ENCODE results near the gene NUB1.
A peak's percentile ranks its signal among the peaks of the same experiment; 100 is the strongest.
"Not testable (repeated sequence)": the region's sequence is repeated elsewhere in the genome, so short reads cannot be mapped to it uniquely, and the experiment has no call there.

Gene NUB1

DNA sequence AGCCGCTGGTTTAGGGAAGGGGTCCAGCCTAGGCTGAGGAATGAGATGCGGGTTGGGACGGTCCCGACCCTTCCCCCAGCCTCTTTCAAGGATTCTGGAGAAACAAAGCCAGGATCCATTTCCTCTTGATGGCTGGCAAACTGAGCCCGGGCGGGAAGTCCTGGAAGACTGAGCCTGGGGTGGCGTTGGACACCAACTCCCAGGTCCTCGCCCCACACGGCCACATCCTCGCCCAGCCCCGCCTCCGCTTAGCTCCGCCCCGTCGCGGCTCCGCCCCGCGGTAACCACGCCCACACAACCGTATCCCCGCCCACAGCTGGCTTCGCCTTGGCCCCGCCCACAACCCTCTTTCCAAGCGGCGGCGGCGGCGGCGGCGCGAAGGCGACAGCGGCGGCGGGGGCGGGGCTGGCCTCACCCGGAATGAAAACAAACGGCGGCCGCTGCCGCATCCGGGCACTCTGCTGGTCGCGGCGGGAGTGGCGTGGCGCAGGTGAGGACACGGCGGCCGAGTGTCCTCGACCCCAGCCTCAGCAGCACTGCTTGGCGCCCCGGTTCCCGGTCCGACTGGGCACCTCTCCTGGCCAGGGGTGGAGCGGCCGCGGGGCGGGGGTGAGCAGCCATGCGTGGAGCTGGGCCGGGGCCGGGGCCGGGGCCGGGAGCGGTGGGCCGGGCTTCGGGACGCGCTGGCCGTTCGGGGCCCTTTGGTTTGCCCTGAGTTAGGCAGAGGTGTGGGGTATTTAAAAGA is at the start of gene NUB1:
TSS of gene NUB1 (plus strand) at position 456 of the 745 bp plus-strand sequence. CDS start 3,538 bp downstream, outside the sequence.
- peak; percentile 91 for DNase-seq

DNA sequence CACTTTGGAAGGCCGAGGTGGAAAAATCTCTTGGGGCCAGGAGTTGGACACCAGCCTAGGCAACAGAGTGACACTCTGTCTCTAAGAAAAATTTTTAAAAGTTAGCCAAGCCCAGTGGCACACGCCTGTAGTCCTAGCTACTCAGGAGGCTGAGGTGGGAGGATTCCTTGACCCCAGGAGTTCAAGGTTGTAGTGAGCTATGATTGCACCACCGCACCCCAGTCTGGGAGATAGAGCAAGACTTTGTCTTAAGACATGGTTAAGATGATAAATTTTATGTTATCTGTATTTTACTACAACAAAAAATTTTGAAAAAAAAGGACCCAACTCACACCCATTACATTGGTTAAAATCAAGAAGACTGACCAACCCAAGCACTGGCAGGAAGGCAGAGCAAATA is 48.8 kb upstream of the NUB1 start:
- no peak for DNase-seq

- no peak for DNase-seq
These were observed 45.2 kb upstream of the NUB1 start for GRCh38 chr7:151296202-151296992.

DNA sequence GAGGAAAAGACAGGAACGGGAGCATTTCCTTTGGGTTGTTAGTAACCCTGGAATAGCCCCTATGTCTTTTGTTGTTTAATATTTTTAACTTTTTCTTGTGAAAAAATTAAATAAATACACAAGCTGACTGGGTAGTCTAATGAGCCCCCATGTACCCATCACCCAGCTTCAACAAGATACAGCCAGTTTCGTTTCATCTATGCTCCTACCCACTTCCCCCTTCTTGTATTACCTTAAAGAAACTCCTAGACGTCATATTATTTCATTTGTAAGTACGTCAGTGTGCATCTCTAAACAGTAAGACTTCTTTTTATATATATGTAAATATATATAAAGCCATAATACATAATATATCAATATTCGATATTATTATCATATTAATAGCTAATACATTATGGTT is 42.8 kb upstream of the NUB1 start:
- DNase-seq, result no peak

- DNase-seq, result no peak
These were observed 42.1 kb upstream of the NUB1 start for GRCh38 chr7:151299530-151299929.

GRCh38 chr7:151299940-151300645 is 41.5 kb upstream of the NUB1 start:
- DNase-seq, result no peak

- DNase-seq, result no peak
These were observed 39.8 kb upstream of the NUB1 start for GRCh38 chr7:151301471-151302462.

DNA sequence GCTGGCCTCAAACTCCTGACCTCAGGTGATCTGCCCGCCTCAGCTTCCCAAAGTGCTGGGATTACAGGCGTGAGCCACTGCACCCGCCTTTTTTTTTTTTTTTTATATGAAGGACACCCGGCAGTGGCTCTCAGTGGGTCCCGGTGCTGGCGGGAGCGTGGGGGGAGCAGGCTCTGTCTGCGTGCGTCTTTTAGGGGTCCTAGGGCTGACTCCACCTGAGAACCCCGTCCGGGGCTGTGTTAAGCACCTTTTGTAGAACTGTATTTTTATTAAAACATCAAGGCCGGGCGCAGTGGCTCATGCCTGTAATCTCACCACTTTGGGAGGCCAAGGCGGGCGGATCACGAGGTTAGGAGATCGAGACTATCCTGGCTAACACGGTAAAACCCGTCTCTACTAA is 37.4 kb upstream of the NUB1 start:
- not testable (repeated sequence) for DNase-seq

DNA sequence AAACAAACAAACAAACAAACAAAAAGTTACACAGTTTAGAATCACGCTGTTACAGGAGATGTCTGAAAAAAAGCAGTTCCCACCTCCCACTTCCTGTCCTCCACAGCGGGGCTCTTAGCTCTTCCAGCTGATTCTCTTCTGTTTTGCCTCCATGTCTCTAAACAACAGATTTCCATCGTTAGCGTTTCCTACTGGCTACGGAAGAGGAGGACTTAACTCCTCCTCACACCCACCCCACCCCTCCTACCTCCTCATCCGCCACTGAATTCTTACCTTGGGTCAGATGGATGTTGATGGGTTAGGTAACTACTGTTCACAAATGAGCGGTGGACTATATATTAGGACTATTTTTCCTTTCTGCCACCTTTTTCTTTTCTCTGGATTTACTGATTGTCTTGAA is 36.8 kb upstream of the NUB1 start:
- DNase-seq, result no peak

DNA sequence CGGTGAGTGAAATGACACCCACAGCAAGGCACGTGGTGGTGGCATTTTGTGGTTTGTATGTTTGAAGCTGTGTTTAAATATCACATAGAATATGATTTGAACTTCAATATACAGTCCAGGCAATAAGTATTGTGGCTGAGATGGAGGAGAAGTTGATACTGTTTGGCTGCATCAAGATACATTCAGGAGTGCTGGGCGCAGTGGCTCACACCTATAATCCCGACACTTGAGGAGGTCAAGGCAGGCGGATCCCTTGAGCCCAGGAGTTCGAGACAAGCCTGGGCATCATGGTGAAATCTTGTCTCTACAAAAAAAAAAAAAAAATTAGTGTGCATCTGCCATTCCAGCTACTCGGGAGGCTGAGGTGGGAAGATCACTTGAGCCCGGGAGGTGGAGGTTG is 35.2 kb upstream of the NUB1 start:
- DNase-seq, result no peak

DNA sequence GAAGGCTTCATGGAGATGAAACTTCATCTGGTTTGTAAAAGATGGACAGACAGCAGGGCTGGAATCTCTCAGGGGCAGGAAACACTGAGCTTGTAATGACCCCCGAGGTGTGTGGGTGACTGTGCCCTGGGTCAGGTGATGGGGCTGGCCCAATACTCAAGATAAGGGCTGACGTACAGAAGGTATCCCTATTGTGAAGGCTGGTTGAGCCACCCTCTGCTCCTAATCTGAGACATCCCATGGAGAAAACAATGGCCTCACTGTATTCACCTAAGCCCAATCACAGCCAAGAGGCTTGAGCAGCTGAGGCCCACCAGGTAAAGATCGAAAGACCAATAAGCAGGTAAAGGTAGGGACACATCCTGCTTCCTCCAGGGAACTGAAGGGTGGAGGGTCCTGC is 34.8 kb upstream of the NUB1 start:
- no peak for DNase-seq

DNA sequence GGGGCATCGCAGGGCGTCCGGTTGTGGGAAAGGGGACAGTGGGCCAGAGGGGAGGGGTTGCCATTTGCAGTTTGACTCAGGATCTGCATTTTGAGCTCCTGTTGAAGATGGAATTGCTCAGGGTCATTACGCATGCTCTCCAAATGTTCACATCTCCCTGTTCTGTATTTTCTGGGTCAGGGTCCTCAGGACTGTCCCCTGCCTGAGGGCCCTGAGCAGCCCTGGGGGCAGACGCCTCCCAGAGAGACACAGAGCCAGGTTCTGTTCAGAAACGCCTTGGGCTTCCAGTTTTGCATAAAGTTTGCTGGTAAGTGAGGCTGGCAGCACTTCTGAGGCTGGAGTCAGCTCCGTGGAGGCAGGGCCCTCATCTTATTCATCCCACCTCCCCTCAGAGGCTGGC is 34.1 kb upstream of the NUB1 start:
- no peak for DNase-seq

DNA sequence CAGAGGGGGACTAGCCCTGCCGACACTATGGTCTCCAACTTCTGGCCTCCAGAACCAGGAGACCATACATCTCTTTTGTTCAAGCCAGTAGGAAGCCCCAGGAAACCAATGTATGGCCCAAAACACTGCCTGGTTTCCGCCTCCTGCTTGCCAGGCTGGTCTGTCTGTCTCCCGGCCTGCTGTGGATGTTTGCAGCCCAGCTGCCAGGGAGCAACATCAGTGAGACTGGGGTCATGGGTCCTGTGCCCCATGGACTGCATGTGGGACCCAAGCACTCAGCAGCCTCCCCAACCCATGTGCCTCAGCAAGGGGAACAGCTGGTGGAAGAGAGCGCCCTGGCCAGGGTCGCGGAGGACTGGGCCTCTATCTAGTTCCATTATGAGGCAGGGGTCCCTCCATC is 33.4 kb upstream of the NUB1 start:
- DNase-seq, result no peak

DNA sequence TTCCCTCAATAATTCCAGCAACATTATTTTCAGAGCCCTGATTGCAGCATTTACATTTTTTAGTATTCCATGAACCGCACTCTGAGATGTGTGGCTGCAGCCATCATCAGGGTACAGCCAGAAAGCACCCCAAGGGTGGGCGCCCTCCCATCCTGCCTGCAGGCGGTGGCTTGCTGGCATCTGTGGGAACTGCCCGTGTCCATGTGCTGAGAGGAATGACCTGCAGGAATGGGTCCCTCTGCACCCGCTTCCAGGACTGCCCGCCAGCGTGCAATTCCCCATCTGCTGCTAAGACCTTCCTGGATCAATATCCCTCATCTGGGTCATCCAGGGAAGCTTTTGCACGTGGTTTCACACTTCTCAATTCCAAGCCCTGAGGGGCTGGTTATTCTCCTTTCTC is 32.8 kb upstream of the NUB1 start:
- no peak for DNase-seq

DNA sequence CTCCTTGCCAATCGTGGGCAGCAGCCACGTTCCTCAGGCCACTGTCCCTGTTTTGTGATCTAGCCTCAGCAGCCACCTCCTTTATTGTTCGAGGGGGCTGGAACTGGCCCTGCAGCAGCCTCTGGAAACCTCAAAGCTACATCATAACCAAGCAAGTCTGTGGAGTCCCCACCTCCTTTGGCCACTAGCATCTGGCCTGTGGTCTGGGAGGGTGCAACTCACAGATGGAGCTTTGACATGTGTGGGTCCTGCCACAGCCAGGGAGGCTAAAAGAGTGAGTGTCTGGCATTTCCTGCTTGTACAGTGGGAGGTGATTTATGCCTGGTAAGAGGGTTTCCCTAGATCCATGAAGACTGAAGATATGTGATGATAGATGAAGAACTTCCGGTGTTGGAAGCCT is 32.3 kb upstream of the NUB1 start:
- DNase-seq, result no peak

GRCh38 chr7:151310578-151310977 is 31.0 kb upstream of the NUB1 start:
- DNase-seq, result no peak

GRCh38 chr7:151311294-151311864 is 30.2 kb upstream of the NUB1 start:
- DNase-seq, result no peak

- no peak for DNase-seq
These were observed 29.3 kb upstream of the NUB1 start for GRCh38 chr7:151312356-151312755.

DNA sequence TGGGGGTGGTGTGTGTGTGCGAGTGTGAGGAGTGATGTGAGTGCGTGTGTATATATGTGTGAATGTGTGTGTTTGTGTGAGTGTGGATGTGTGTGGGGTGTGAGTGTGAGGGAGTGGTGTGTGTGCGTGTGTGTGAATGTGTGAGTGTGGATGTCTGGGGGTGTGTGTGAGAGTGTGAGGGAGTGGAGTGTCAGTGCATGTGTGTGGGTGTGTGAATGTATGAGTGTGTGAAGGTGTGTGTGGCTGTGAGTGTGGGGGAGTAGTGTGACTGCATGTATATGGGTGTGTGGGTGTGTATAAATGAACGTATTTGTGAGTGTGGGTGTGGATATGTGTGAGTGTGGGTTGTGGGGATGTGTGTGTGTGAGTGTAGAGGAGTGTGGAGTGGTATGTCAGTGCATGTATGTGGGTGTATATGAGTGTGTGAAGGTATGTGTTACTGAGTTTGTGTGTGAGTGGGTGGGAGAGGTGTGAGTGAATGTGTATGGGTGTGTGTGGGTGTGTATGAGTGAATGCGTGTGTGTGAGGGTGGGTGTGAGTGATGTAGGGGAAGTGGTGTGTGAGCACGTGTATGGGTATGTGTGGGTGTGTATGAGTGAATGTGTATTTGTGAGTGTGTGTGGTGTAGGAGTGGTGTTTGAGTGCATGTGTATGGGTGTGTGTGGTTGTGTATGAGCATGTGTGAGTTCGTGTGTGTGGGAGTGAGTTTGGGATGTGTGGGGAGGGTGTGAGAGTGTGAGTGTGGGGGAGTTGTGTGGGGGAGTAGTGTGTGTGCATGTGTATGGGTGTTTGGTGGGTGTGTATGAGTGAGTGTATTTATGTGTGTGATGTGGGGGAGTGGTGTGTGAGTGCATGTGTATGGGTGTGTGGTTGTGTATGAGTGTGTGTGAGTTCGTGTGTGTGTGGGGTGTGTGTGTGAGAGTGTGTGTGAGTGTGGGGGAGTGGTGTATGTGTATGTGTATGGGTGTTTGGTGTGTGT is 28.5 kb upstream of the NUB1 start:
- DNase-seq, result no peak

- no peak for DNase-seq
These were observed 27.8 kb upstream of the NUB1 start for GRCh38 chr7:151313857-151314256.

GRCh38 chr7:151314401-151314800 is 27.2 kb upstream of the NUB1 start:
- no peak for DNase-seq

All from left hindlimb (tissue), 1 donor.